Kidney glomerular epithelial cell (primary cell): ENCODE data around the gene USP7.
"Not testable (repeated sequence)": the region's sequence is repeated elsewhere in the genome, so short reads cannot be mapped to it uniquely, and the experiment has no call there.

Source experiments
- DNase-seq: peaks from one replicate; lab custom pipeline; 2025; lab: John Stamatoyannopoulos, UW

The USP7 gene

DNA sequence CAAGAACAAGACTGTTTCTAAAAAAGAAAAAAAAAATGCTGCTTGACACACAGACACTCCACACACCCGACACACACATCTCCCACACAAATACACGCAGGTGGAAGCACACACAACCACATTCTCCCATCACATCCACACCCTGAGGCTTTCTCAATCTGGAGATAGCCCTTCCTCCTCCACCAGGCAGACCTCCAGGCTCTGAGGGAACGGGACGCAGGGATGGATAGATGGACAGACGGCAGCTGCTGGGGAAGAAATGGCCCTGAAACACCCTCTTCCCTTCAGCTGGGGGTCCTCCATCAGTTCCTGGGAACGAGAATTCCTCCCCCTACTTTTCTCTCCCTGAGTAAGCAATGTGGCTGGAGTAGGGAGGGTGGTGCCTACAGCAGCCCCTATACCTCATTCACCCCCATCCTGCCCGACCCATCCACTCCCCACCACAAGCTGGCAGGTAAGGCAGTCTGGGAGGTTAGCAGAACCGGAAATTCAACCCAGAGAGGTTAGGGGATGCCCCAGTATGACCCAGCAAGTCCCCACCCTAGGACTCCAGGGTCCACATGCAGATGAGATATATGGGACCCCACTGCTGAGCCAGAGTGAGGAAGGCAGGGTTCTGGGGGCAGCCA is 85.7 kb downstream of the USP7 start:
- no peak for DNase-seq

DNA sequence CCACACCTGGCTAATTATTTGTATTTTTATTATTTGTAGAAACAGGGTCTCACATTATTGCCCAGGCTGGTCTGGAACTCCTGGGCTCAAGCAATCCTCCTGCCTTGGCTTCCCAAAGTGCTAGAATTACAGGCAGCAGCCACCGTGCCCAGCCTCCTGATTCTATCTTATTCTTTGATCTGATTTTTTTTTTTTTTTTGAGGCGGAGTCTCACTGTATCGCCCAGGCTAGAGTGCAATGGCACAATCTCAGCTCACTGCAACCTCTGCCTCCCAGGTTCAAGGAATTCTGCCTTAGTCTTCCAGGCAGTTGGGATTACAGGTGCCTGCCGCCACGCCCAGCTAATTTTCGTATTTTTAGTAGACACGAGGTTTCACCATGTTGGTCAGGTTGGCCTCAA is 88.4 kb downstream of the USP7 start:
- DNase-seq = not testable (repeated sequence)

DNA sequence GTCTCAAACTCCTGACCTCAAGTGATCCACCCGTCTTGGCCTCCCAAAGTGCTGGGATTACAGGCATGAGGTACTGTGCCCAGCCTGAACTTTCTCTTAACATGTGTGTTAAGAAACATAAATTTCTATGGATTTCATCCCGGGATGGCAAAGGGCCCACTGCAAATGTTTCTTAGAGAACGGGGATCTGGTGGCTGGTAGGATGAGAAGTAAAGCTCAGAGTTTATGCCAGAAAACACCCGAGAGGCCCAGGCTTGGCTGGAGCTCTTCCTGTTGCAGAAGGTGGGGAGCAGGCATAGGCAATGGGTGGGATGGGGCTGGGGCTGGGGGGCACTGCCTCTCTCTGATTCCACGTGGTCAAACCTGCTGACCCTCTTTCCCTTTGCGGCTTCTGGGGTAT is 89.3 kb downstream of the USP7 start:
- DNase-seq = no peak

DNA sequence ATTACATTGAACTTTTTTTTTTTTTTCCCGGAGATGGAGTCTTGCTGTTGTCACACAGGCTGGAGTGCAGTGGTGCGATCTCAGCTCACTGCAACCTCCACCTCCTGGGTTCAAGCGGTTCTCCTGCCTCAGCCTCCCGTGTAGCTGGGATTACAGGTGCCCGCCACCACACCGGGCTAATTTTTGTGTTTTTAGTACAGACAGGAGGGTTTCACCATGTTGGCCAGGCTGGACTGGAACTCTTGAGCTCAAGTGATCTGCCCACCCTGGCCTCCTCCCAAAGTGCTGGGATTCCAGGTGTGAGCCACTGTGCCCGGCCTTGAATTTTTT is 89.9 kb downstream of the USP7 start:
- DNase-seq = not testable (repeated sequence)

DNA sequence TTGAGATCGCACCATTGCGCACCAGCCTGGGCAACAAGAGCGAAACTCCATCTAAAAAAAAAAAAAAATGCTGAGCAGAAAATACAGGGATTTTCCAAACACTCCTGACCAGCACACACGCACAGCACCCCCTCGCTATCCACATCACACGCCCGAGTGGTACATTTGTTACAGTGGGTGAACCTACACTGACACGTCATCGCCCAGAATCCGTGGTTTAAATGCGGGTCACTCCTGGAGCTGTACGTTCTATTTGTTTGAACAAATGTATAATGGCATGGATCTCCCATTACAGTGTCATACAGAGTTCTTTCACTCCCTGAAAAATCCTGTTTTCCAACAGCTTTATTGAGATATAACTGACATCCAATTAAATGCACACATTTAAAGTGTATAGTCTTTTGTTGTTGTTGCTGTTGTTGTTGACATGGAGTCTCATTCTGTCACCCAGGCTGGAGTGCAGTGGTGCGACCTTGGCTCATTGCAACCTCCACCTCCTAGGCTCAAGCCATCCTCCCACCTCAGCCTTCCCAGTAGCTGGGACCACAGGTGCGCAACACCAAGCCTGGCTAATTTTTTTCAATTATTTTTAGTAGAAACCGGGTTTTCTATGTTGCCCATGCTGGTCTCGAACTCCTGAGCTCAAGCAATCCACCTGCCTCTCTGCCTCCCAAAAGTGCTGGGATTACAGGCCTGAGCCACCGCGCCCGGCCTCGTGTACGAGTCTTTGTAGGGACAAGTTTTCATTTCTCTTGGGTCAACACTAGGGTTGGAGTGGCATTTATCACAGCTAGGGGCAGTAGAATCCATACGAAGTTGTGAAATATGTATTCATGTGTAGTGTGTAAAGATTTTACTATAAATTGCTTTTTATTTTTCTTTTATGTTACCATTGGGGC is 90.5 kb downstream of the USP7 start:
- DNase-seq = no peak

DNA sequence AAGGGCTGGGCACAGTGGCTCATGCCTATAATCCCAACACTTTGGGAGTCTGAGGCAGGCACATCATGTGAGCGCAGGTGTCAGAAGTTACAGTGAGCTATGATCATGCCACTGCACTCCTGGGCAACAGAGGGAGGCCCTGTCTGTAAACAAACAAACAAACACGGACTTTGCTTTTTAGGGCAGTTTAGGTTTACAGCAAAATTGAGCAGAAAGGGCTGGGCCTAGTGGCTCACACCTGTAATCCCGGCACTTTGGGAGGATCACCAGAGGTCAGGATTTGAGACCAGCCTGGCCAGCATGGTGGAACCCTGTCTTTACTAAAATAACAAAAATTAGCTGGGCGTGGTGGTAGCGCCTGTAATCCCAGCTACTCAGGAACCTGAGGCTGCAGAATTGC is 91.6 kb downstream of the USP7 start:
- no peak for DNase-seq

DNA sequence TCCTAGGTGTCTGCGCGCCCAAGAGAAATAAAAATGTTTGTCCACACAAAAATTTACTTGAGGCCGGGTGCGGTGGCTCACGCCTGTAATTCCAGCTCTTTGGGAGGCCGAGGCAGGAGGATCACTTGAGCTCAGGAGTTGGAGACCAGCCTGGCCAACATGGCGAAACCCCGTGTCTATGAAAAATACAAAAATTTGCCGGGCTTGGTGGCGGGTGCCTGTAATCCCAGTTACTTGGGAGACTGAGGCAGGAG is 93.8 kb downstream of the USP7 start:
- not testable (repeated sequence) for DNase-seq

DNA sequence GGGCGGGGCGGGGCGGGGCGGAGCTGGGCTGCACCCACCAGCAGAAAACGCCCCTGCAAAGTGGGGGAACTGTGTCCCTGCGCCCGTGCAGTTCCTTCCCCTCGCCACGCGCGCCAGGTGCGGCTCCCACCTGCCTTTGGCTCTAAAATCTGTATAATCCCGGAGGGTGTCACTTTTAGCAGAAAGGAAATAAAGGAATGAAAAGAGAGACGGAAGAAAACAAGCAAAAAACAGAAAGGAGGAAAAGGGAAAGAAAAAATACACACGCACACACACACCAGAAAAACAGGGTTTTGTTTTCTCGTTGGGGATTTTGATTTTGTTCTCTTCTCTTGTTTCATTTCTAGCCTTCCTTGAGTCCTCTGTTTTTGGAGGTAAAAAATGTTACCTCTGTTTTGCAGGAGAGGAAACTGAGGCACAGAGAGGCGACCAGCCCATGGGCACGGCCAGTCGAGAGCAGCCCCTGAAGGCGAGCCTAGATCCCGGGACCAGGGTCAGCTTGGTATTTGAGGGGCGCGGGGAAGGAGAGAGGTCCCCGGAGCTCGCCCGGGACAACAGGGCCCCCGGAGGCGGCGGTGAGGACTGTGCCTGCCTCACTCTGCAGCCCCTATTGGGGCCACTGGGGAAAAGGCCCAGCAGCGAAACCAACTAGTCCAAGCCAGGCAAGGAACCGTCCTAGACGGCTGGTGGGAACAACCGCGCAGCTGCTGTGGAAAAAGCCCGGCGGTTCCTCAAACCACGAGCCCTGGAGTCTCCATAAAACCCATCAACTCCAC is 94.3 kb downstream of the USP7 start:
- DNase-seq = no peak

DNA sequence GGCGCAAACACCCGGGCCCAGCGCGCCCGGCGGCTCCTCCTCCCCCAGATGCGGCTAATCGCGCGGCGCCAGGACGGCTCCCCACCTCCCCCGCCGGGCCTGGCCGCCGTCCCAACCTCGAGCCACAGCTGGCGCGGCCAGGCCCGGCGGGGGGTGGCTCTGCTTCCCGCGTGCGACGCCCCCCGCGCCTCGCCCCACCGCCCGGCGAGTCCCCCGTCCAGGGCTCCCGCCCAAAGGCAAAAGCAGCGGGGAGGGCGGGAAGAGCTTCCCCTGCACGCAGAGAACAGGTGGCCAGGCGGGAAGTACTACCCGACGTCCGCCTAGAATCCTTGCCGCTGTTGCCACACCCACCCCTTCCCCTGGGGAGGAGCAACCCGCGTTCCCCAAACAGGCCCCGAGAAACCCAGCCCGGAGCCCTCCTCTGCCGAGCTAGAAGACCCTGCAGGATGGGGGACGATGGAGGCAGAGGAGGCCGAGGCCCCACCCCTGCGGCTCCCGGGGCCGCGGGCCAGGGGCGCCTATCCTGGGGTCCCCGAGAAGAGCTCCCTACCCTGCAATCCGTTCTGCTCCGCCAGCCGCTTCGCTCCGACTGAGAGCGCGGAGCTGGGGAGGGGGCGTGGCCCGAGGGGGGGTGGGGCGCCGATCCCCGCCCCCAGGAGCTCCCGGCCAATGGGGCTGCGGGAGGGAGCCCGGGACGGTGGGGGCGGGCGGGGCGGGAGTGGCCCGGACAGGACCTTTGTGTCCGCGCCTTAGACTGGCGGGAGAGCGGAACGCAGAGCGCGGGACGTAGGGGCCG is 95.1 kb downstream of the USP7 start, which contains the start of gene CARHSP1:
Gene CARHSP1, minus strand, starts transcription at position 591 of the 796 bp plus-strand sequence. CDS start 9,678 bp downstream, outside the sequence.
- DNase-seq = peak; percentile 68

DNA sequence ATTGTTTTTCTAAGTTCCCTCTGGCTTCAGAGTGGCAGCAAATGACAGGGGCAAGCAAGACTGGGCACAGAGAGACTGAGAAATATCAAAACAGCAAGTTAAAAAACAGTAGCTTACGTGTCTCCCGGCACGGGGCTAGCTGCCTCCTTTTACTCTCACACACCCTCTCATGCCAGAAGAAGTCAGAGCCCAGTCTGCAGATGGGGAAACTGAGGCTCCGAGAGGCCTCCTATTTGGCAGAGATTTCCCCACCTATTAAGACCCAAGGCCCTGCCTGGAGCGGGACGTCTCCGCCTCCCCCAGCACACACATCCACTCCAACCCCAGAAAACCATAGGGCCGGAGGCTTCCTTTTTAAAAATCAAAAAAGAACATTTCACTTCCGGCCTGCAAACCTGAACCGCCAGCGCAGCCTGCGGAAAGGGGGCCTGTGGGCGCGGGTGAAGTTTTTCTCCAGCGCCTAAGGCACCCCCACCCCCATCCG is 95.7 kb downstream of the USP7 start:
- no peak for DNase-seq

DNA sequence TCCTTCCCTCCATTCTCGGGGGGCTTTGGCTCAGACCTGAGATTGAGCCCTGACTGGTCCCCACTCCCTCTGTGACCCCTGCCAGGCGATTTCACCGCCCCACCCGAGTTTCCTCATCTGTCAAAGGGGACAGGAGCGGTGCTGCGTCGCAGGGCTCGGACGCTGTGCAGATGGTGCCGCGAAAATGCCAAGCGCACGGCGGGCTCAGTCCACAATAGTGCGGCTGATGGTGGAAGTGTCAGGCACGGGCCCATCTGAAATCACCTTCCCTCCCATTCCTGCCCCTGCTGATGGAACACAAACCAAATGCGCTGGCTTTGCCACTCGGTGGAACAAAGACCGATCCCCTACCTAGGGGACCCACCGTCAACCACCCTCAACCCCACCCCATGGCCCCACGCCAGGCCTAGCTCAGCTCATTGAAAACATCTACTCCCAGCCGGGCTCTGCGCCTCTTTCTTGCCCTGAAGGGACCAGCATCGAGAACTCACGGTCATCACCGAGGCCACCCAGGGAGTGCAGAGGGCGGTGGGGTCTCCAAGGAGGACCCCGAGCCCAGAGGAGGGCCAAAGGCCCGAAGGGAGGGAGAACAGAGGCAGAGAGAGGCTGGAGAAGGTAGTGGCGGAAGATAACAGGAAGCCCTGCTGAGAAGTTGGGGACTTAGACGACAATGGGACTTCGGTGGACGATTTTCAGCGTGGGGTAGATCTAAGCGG is 96.3 kb downstream of the USP7 start:
- DNase-seq = no peak

DNA sequence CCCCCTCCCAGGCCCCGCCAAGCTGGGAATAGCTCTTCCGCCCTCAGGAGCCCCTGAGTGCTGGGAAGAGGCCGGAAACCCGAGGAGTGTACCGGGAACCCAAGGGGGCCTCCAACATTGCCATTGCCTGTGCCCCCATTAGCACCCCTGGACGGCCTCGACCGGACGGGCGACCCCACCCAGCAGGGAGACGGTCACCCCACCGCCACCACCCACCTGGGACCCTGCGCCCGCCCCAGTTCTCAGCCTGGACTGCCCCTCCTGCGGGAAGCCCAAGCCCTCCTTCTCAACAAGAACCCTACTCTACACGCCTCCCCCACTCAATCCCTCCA is 96.9 kb downstream of the USP7 start:
- DNase-seq = no peak

DNA sequence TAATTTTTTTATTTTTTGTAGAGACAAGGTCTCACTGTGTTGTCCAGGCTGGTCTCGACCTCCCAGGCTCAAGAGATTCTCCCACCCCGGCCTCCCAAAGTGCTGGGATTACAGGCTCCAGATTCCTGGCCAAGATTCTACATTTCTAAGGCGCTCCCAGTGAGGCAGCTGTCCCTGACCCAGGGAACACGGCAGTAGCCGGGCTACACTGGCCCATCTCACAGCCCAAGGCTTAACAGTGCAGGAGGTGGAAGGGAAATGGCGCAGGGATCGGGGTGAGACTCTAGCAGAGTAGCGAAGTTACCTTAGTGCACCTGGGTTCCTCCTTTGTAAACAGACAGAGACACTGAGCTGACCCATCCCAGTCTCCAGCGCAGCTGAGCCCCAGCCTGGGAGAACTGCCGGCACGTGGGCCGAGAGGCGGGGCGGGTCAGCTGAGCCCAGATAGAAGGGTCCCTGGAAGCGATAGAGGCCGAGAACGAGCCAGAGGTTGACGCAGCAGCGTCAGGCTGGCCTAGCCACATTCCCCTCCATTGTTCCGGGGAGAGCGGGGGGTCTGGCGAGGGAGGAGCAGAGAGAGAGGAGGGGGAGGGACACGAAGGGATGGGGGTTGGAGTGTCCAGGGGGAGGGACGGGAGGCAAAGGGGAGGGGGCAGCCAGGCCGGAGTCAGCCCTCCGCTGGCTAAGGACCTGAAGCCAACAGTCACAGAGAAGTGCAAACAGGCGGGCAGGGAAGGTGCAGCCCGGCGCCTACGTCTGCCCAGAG is 97.4 kb downstream of the USP7 start:
- no peak for DNase-seq

DNA sequence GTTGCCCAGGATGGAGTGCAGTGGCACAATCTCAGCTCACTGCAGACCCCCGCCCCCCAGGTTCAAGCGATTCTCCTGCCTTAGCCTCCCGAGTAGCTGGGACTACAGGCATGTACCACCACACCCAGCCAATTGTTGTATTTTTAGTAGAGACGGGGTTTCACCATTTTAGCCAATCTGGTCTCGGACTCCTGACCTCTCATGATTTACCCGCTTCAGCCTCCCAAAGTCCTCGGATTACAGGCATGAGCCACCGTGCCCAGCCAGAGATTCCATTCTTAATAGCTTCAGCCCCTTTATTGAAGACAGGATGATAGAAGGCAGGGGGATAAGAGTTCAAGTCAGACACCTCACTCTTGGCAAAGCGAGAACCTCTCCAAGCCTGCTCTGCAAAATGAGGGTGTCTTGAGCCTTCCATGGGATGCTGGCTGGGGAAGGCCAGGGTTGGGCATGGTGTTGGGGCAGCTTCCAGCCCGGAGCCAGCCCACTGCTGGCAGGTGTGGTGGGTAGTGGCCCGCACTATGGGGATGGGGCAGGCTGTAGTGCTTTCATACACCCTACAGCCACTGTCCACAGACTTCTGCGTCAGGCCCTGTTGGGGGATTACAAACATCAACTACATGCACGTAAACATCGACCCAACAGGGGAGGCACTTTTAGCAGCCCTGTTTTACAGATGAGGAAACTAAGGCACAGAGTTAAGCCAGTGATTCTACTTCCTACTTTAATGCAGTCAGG is 98.4 kb downstream of the USP7 start:
- DNase-seq = no peak

DNA sequence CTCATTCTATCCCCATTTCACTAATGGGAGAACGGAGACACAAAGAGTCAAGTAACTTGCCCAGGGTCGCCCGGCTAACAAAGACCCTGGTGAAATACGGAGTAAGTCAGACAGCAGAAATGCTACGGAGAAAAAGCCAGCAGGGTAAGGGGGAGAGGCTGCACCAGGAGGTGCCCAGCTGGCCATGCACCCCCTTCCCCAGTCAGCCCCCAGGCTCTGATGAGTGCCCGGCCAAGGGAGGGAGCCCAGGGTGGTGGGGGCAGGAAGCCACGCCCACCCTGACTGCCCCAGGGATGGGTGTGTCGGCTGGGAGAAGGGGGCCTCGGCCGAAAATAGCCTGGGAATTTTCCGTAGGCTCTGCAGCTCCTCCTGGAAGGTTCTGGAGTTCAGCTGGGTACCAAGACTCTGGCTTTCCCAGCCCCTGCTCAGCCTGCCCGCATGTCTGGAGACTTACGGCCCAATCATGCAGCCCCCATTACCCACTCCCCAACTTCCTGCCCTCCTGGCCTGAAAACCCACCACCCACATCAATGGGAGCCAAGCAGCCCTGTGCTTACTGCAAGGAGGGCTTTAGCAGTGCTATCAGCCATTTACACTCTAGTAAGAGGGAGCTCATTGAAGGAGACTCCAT is 99.1 kb downstream of the USP7 start:
- no peak for DNase-seq

DNA sequence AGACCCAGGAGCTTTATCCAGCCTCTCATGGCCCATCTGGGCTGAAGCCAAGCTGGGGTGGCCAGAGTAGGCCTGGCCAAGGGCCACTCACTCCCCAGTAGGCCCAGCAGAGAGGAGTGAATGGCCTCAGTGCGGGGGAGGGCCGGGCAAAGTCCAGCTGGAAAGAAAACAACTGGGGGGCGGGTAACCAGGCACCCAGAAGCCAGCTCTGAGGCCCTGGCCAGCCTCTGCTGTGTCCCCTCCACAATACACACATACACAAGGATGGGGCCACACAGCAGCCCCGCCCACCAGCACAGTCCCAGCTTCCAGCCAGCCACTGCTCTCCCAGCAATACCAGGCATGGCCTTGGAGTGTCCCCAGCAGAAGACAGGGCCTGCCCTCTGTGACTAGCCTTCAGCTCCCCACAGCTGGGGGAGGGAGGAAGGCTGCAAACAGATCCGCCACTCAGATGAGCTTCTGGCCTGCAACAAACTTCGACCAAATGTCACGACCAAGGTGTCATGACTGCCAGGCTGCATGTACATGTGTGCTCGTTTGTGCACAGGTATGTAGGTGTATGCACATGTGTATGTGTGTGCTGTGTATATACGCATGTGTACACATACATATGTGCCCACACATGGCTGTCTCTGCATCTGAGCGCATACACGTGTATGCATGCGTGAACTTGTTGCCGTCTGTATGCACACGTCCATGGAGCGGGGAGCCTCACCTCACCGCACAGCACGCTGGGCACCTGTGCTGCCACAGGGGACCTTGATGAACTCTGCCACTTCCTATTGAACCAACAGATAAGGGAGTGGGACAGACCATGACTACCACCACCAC is 99.9 kb downstream of the USP7 start:
- no peak for DNase-seq

DNA sequence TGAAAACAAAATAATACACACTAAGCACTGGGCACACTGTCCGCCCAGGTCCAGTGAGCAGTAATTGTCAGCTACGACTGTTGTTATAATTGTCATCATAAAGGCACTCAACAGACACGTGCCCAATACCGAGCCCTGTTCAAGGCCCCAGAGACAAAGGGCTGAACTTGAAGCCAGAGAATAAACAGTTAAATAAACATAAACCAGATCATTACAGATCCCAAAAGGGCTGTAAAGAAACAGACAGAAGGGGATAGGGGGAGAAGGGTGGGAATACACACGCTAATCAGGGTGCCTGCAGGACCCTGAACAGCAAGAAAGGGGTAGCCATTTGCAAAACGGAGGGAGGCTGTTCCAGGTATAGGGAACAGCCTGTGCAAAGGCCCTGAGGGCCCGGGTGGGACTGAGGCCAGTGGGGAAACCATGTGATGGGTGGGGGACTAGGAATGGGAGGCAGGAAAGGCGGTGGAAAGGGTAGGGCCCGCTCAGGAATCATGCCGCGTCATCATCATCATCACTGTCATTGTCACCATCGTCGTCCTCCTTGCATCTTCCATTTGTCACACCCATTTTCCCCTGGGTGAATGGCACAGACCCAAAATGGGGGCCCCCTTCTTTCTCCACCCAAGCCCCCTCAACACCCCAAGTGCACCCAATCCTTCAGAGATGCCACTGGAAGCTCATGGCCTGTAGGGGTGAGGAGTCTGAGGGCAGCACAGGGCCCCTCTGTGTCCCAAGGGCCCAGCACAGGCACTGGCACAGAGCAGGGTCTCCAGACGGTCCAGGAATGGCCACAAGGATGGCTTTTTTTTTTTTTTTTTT is 101.2 kb downstream of the USP7 start:
- DNase-seq = no peak
